Measurements from ENCODE around the gene TSPAN10.

Gene TSPAN10

GRCh38 chr17:81680150-81680549 is 43.2 kb downstream of the TSPAN10 start:
- Histone ChIP-seq H3K27ac (ENCODE audit: low read depth, low read length) (no peak overlapping the region), H3K79me2 (ENCODE audit: control insufficient read depth, insufficient read depth, low read length, unreplicated experiment) (peaks cover 26% of the 10 kb centered on the region), H3K36me3 (ENCODE audit: insufficient read depth, low read length) (no peaks in the 10 kb centered on the region), H3K4me1 (ENCODE audit: control insufficient read depth, insufficient read depth, low read length, unreplicated experiment) (peaks cover 5% of the 10 kb centered on the region), H2AFZ (ENCODE audit: low read length, unreplicated experiment) (no peak overlapping the region), H3K27me3 (ENCODE audit: insufficient read depth, low read length) (no peaks in the 10 kb centered on the region), H3K4me3 (ENCODE audit: low read depth, low read length) (no peak overlapping the region)

- peaks cover 14% of the 10 kb centered on the region for H3K4me1 ChIP-seq (ENCODE audit: control insufficient read depth, insufficient read depth, low read length, unreplicated experiment)
- H3K79me2 ChIP-seq (ENCODE audit: control insufficient read depth, insufficient read depth, low read length, unreplicated experiment): peaks cover 41% of the 10 kb centered on the region
- no peaks in the 10 kb centered on the region for H3K27me3 ChIP-seq (ENCODE audit: insufficient read depth, low read length)
- no peak overlapping the region for H3K4me3 ChIP-seq (ENCODE audit: low read depth, low read length)
- H2AFZ ChIP-seq (ENCODE audit: low read length, unreplicated experiment): no peak overlapping the region
- H3K27ac ChIP-seq (ENCODE audit: low read depth, low read length): no peak overlapping the region
- peaks cover 8% of the 10 kb centered on the region; the same call in 1 of the 2 replicates for H3K36me3 ChIP-seq (ENCODE audit: insufficient read depth, low read length)
Measured at GRCh38 chr17:81681672-81682071, 44.7 kb downstream of the TSPAN10 start.

- Histone ChIP-seq H3K27ac (ENCODE audit: low read depth, low read length) (peak overlapping the region; percentile 55; the same call in 1 of the 2 replicates), H3K4me1 (ENCODE audit: control insufficient read depth, insufficient read depth, low read length, unreplicated experiment) (peaks cover 14% of the 10 kb centered on the region), H3K27me3 (ENCODE audit: insufficient read depth, low read length) (no peaks in the 10 kb centered on the region), H3K4me3 (ENCODE audit: low read depth, low read length) (peak overlapping the region; percentile 93), H3K79me2 (ENCODE audit: control insufficient read depth, insufficient read depth, low read length, unreplicated experiment) (peaks cover 52% of the 10 kb centered on the region), H3K36me3 (ENCODE audit: insufficient read depth, low read length) (peaks cover 16% of the 10 kb centered on the region; the same call in 1 of the 2 replicates), H2AFZ (ENCODE audit: low read length, unreplicated experiment) (no peak overlapping the region)
Measured at GRCh38 chr17:81682565-81683207, 45.7 kb downstream of the TSPAN10 start.

- H3K79me2 ChIP-seq (ENCODE audit: control insufficient read depth, insufficient read depth, low read length, unreplicated experiment): peaks cover 57% of the 10 kb centered on the region
- H3K4me3 ChIP-seq (ENCODE audit: low read depth, low read length): peak overlapping the region; percentile 93
- H2AFZ ChIP-seq (ENCODE audit: low read length, unreplicated experiment): peak overlapping the region; percentile 53
- H3K27ac ChIP-seq (ENCODE audit: low read depth, low read length): peak overlapping the region; percentile 55; the same call in 1 of the 2 replicates
- peaks cover 16% of the 10 kb centered on the region; the same call in 1 of the 2 replicates for H3K36me3 ChIP-seq (ENCODE audit: insufficient read depth, low read length)
- H3K4me1 ChIP-seq (ENCODE audit: control insufficient read depth, insufficient read depth, low read length, unreplicated experiment): peaks cover 14% of the 10 kb centered on the region
- H3K27me3 ChIP-seq (ENCODE audit: insufficient read depth, low read length): no peaks in the 10 kb centered on the region
Measured at GRCh38 chr17:81683208-81683583, 46.2 kb downstream of the TSPAN10 start.

- H3K4me1 ChIP-seq (ENCODE audit: control insufficient read depth, insufficient read depth, low read length, unreplicated experiment): peaks cover 14% of the 10 kb centered on the region
- H3K79me2 ChIP-seq (ENCODE audit: control insufficient read depth, insufficient read depth, low read length, unreplicated experiment): peaks cover 63% of the 10 kb centered on the region
- H3K27me3 ChIP-seq (ENCODE audit: insufficient read depth, low read length): no peaks in the 10 kb centered on the region
- peak within 1 kb of the TSS; percentile 53 for H2AFZ ChIP-seq (ENCODE audit: low read length, unreplicated experiment)
- H3K4me3 ChIP-seq (ENCODE audit: low read depth, low read length): peak within 1 kb of the TSS; percentile 93
- H3K27ac ChIP-seq (ENCODE audit: low read depth, low read length): peak within 1 kb of the TSS; percentile 97
- peaks cover 21% of the 10 kb centered on the region; the same call in 1 of the 2 replicates for H3K36me3 ChIP-seq (ENCODE audit: insufficient read depth, low read length)
Measured at GRCh38 chr17:81683584-81684441, 46.8 kb downstream of the TSPAN10 start, which contains the start of the genes ARL16 and HGS. Gene ARL16, minus strand, starts transcription at chr17:81683797. Its CDS starts 44 bp downstream, at chr17:81683753. Gene HGS, plus strand, starts transcription at chr17:81684011. Its CDS starts 56 bp downstream, at chr17:81684067.

- H3K27me3 ChIP-seq (ENCODE audit: insufficient read depth, low read length): no peaks in the 10 kb centered on the region
- H3K4me3 ChIP-seq (ENCODE audit: low read depth, low read length): peak overlapping the region; percentile 93
- peaks cover 21% of the 10 kb centered on the region; the same call in 1 of the 2 replicates for H3K36me3 ChIP-seq (ENCODE audit: insufficient read depth, low read length)
- H2AFZ ChIP-seq (ENCODE audit: low read length, unreplicated experiment): no peak overlapping the region
- peaks cover 69% of the 10 kb centered on the region for H3K79me2 ChIP-seq (ENCODE audit: control insufficient read depth, insufficient read depth, low read length, unreplicated experiment)
- H3K27ac ChIP-seq (ENCODE audit: low read depth, low read length): peak overlapping the region; percentile 97
- H3K4me1 ChIP-seq (ENCODE audit: control insufficient read depth, insufficient read depth, low read length, unreplicated experiment): peaks cover 14% of the 10 kb centered on the region
Measured at GRCh38 chr17:81684442-81684911, 47.5 kb downstream of the TSPAN10 start.

GRCh38 chr17:81685108-81685507 is 48.1 kb downstream of the TSPAN10 start:
- Histone ChIP-seq H2AFZ (ENCODE audit: low read length, unreplicated experiment) (no peak overlapping the region), H3K4me1 (ENCODE audit: control insufficient read depth, insufficient read depth, low read length, unreplicated experiment) (peaks cover 14% of the 10 kb centered on the region), H3K4me3 (ENCODE audit: low read depth, low read length) (peak overlapping the region; percentile 93), H3K27me3 (ENCODE audit: insufficient read depth, low read length) (no peaks in the 10 kb centered on the region), H3K79me2 (ENCODE audit: control insufficient read depth, insufficient read depth, low read length, unreplicated experiment) (peaks cover 72% of the 10 kb centered on the region), H3K36me3 (ENCODE audit: insufficient read depth, low read length) (peaks cover 21% of the 10 kb centered on the region; the same call in 1 of the 2 replicates), H3K27ac (ENCODE audit: low read depth, low read length) (peak overlapping the region; percentile 97)

GRCh38 chr17:81686614-81687013 is 49.6 kb downstream of the TSPAN10 start:
- Histone ChIP-seq H3K36me3 (ENCODE audit: insufficient read depth, low read length) (peaks cover 29% of the 10 kb centered on the region; the same call in 1 of the 2 replicates), H3K79me2 (ENCODE audit: control insufficient read depth, insufficient read depth, low read length, unreplicated experiment) (peaks cover 79% of the 10 kb centered on the region), H3K27me3 (ENCODE audit: insufficient read depth, low read length) (no peaks in the 10 kb centered on the region), H3K4me3 (ENCODE audit: low read depth, low read length) (no peak overlapping the region), H3K4me1 (ENCODE audit: control insufficient read depth, insufficient read depth, low read length, unreplicated experiment) (peaks cover 14% of the 10 kb centered on the region), H3K27ac (ENCODE audit: low read depth, low read length) (no peak overlapping the region), H2AFZ (ENCODE audit: low read length, unreplicated experiment) (no peak overlapping the region)

- H3K4me1 ChIP-seq (ENCODE audit: control insufficient read depth, insufficient read depth, low read length, unreplicated experiment): peaks cover 9% of the 10 kb centered on the region
- no peaks in the 10 kb centered on the region for H3K27me3 ChIP-seq (ENCODE audit: insufficient read depth, low read length)
- H3K4me3 ChIP-seq (ENCODE audit: low read depth, low read length): no peak overlapping the region
- no peak overlapping the region for H3K27ac ChIP-seq (ENCODE audit: low read depth, low read length)
- H2AFZ ChIP-seq (ENCODE audit: low read length, unreplicated experiment): no peak overlapping the region
- peaks cover 74% of the 10 kb centered on the region for H3K79me2 ChIP-seq (ENCODE audit: control insufficient read depth, insufficient read depth, low read length, unreplicated experiment)
- peaks cover 36% of the 10 kb centered on the region; the same call in 1 of the 2 replicates for H3K36me3 ChIP-seq (ENCODE audit: insufficient read depth, low read length)
Measured at GRCh38 chr17:81687770-81688541, 51.0 kb downstream of the TSPAN10 start.

- Histone ChIP-seq H3K27ac (ENCODE audit: low read depth, low read length) (no peak overlapping the region), H3K27me3 (ENCODE audit: insufficient read depth, low read length) (no peaks in the 10 kb centered on the region), H2AFZ (ENCODE audit: low read length, unreplicated experiment) (no peak overlapping the region), H3K4me3 (ENCODE audit: low read depth, low read length) (no peak overlapping the region), H3K4me1 (ENCODE audit: control insufficient read depth, insufficient read depth, low read length, unreplicated experiment) (peaks cover 9% of the 10 kb centered on the region), H3K79me2 (ENCODE audit: control insufficient read depth, insufficient read depth, low read length, unreplicated experiment) (peaks cover 69% of the 10 kb centered on the region), H3K36me3 (ENCODE audit: insufficient read depth, low read length) (peaks cover 36% of the 10 kb centered on the region; the same call in 1 of the 2 replicates)
Measured at GRCh38 chr17:81688616-81689015, 51.6 kb downstream of the TSPAN10 start.
